Endothelial cell of umbilical vein (primary cell): ENCODE results near the gene TAS2R30.

Source experiments
- CTCF ChIP-seq, 2 donors: IDR thresholded peaks; 1 replicate in 1 of 2; 2 replicates in 1 of 2; pipeline ENCODE4 v1.5.1; 2011; ENCODE audit warnings: low read length in 2 of 2, mild to moderate bottlenecking in 2 of 2, moderate library complexity in 2 of 2, control low read depth in 1 of 2, inconsistent platforms in 1 of 2, low read depth in 1 of 2; ENCODE audit not compliant: insufficient read depth in 1 of 2; ENCODE audit errors: extremely low read depth in 1 of 2
- EZH2 ChIP-seq: IDR thresholded peaks from 2 replicates; pipeline ENCODE4 v1.6.1; 2012; ENCODE audit warnings: borderline replicate concordance, low read depth, mild to moderate bottlenecking, moderate library complexity, low read length, inconsistent platforms; ENCODE audit not compliant: severe bottlenecking
- FOS ChIP-seq: IDR thresholded peaks from 2 replicates; pipeline ENCODE4 v1.6.1; 2011; ENCODE audit warnings: mild to moderate bottlenecking, low read length, moderate library complexity, borderline replicate concordance; ENCODE audit not compliant: insufficient read depth
- GATA2 ChIP-seq: IDR thresholded peaks from 2 replicates; pipeline ENCODE4 v1.7.0; 2011; ENCODE audit warnings: low read depth, mild to moderate bottlenecking, moderate library complexity, mixed read lengths, low read length; ENCODE audit not compliant: insufficient read length, insufficient read depth
- JUN ChIP-seq: IDR thresholded peaks from 2 replicates; pipeline ENCODE4 v1.6.1; 2011; ENCODE audit warnings: borderline replicate concordance, low read depth; ENCODE audit not compliant: insufficient read length, insufficient read depth
- MYC ChIP-seq: IDR thresholded peaks from one replicate; pipeline ENCODE4 v1.6.1; 2011; ENCODE audit warnings: mild to moderate bottlenecking, low read depth, low read length
- POLR2A ChIP-seq: IDR thresholded peaks from 2 replicates; pipeline ENCODE4 v1.6.1; 2012; ENCODE audit warnings: low read depth, mild to moderate bottlenecking, control low read depth, low read length

- TF ChIP-seq CTCF (IDR thresholded peaks at IDR 0.05; ENCODE audit: extremely low read depth in 1 of 2, insufficient read depth in 1 of 2, low read depth in 1 of 2, low read length in 2 of 2) (no peak), EZH2 (no peak), JUN (no peak), POLR2A (no peak), MYC (no peak), GATA2 (no peak), FOS (no peak)
These were observed 1.3 kb downstream of the TAS2R30 start for GRCh38 chr12:11133162-11133561.
